GM12878 (cell line): ENCODE results near the gene IGSF11.

Experiments used
- CREB1 ChIP-seq: IDR thresholded peaks from 2 replicates; pipeline ENCODE4 v1.6.1; 2012; ENCODE audit warnings: low read depth, mild to moderate bottlenecking, inconsistent platforms
- NRF1 ChIP-seq: conservative IDR thresholded peaks from 2 replicates; pipeline ENCODE4 v1.6.1; 2011; ENCODE audit warnings: mild to moderate bottlenecking, low read depth, low read length, improper control_type of control experiment
- PAX8 ChIP-seq: fragments of 450-650 bp; IDR thresholded peaks from 2 replicates; pipeline ENCODE4 v1.6.1; 2017; ENCODE audit warnings: mild to moderate bottlenecking, moderate library complexity
- TCF7 ChIP-seq: IDR thresholded peaks from 2 replicates; pipeline ENCODE4 v1.6.1; 2014; ENCODE audit warnings: antibody characterized with exemption, borderline replicate concordance
- YY1 ChIP-seq: IDR thresholded peaks from 2 replicates; pipeline ENCODE4 v1.6.1; 2011; ENCODE audit warnings: low read depth, mild to moderate bottlenecking, low read length
- TF ChIP-seq, protein P1 (sequence below), 3 experiments: IDR thresholded peaks in 2 of 3; conservative IDR thresholded peaks in 1 of 3; 2 replicates each; pipeline ENCODE4 v1.5.1; 2011; ENCODE audit warnings: low read depth in 3 of 3, low read length in 3 of 3, mild to moderate bottlenecking in 3 of 3, control low read depth in 2 of 3, moderate library complexity in 2 of 3, inconsistent platforms in 1 of 3, mixed read lengths in 1 of 3; ENCODE audit not compliant: control insufficient read depth in 2 of 3, insufficient read depth in 1 of 3; ENCODE audit errors: extremely low read depth in 1 of 3

DNA sequence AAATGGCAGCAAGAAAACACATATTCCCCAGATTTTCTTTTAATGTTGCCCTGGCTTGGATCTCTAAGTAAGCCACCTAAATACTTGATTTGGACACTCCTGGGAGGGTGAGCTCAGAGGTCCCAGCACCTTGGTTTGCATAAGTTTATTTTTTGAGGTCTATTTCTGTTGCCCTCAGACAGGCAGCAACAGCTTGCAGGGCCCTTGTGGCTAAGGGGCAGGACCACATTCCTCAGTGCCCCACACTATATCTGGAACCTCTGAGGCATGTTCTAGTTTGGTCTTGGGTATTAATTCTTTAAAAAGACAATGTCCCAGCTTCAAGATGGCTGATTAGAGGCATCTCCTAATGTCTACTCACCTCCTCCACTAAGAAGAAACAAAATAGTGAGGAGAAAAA is 57.5 kb downstream of the IGSF11 start:
- TF ChIP-seq PAX8 (no peak), NRF1 (no peak), CREB1 (no peak), YY1 (no peak), TCF7 (no peak)
- TF ChIP-seq, protein P1, sequence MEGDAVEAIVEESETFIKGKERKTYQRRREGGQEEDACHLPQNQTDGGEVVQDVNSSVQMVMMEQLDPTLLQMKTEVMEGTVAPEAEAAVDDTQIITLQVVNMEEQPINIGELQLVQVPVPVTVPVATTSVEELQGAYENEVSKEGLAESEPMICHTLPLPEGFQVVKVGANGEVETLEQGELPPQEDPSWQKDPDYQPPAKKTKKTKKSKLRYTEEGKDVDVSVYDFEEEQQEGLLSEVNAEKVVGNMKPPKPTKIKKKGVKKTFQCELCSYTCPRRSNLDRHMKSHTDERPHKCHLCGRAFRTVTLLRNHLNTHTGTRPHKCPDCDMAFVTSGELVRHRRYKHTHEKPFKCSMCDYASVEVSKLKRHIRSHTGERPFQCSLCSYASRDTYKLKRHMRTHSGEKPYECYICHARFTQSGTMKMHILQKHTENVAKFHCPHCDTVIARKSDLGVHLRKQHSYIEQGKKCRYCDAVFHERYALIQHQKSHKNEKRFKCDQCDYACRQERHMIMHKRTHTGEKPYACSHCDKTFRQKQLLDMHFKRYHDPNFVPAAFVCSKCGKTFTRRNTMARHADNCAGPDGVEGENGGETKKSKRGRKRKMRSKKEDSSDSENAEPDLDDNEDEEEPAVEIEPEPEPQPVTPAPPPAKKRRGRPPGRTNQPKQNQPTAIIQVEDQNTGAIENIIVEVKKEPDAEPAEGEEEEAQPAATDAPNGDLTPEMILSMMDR (IDR thresholded peaks at IDR 0.05 in 2 of 3, conservative IDR thresholded peaks at IDR 0.05 in 1 of 3; ENCODE audit: control insufficient read depth in 2 of 3, extremely low read depth in 1 of 3, insufficient read depth in 1 of 3, low read depth in 3 of 3, low read length in 3 of 3), result no peak
